ENCODE measurements around the gene TMEM52B.
"Not testable (repeated sequence)": the region's sequence is repeated elsewhere in the genome, so short reads cannot be mapped to it uniquely, and the experiment has no call there.

The TMEM52B gene

DNA sequence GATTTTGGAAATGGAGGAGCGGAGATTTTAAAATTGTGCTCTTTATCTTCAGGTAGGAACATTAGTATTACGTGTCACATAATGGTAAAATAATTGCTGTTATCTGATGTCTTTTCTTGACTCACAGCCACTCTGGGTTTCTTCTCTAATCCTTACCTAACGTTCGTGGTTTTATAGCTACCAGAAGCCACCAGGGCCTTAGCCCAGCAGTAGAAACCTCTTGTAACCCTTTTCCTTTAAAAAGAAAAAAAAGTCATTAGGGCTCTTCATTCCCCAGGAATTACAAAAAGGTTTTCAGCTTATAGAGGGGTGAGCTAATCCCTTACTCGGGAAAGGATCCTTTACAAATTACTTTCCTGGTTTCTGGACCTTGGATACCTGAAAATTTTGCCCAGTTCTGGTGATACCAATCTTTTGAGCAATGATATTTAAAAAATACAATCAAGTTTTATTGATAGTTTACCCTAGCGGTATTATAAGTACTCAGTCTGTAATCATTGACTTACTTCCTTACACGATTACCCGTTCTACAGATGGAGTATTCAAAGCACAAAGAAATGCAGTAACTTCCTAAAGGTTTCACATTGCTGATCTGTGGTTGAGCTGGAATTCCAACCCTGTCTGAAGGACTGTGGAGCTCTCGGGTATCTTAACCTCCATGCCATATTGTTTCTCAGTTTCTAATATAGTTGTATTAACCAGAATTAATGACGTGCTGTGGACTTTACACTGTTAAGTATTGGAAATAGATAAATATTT lies 35.5 kb downstream of the TMEM52B start:
- TF ChIP-seq, protein P1, sequence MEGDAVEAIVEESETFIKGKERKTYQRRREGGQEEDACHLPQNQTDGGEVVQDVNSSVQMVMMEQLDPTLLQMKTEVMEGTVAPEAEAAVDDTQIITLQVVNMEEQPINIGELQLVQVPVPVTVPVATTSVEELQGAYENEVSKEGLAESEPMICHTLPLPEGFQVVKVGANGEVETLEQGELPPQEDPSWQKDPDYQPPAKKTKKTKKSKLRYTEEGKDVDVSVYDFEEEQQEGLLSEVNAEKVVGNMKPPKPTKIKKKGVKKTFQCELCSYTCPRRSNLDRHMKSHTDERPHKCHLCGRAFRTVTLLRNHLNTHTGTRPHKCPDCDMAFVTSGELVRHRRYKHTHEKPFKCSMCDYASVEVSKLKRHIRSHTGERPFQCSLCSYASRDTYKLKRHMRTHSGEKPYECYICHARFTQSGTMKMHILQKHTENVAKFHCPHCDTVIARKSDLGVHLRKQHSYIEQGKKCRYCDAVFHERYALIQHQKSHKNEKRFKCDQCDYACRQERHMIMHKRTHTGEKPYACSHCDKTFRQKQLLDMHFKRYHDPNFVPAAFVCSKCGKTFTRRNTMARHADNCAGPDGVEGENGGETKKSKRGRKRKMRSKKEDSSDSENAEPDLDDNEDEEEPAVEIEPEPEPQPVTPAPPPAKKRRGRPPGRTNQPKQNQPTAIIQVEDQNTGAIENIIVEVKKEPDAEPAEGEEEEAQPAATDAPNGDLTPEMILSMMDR (conservative IDR thresholded peaks at IDR 0.05; ENCODE audit: low read depth, low read length), result no peak
- Histone ChIP-seq H3K4me1 (ENCODE audit: low read depth, poor library complexity, severe bottlenecking) (peaks cover 19% of the 10 kb centered on the region), H3K27me3 (ENCODE audit: insufficient read depth, low read depth) (no peaks in the 10 kb centered on the region), H2AFZ (ENCODE audit: low read depth) (peak overlapping the region; percentile 82; the same call in 1 of the 2 replicates), H3K79me2 (ENCODE audit: insufficient read depth, low read depth) (no peaks in the 10 kb centered on the region), H3K27ac (peak overlapping the region; percentile 71; the same call in 1 of the 2 replicates), H3K4me3 (IDR thresholded peaks at IDR 0.05; ENCODE audit: insufficient read depth, low read depth, low read length) (no peak overlapping the region), H4K20me1 (ENCODE audit: insufficient read depth) (no peaks in the 10 kb centered on the region), H3K36me3 (ENCODE audit: insufficient read depth) (no peaks in the 10 kb centered on the region), H3K4me2 (peak overlapping the region; percentile 65), H3K9ac (peak overlapping the region; percentile 67; the same call in 1 of the 2 replicates)

DNA sequence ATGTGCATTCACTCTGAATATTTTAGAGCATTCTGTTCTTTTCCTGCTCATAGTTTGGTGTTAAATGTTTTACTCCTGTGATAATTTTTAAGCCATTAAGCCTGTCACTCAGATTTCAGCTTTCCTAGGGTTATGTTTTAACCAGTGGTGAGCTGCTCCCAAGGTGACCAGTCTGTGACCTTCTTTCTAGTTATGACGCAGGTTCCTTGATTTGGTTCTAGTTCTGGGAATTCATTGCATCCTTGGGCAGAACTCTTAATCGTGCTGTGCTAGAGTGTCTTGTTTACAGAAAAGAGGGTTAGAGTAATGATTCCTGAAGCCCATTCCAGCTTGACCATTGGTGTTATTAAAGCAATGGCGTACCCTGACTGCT lies 36.0 kb downstream of the TMEM52B start:
- Histone ChIP-seq H3K4me3 (IDR thresholded peaks at IDR 0.05; ENCODE audit: insufficient read depth, low read depth, low read length) (no peak overlapping the region), H3K27ac (no peak overlapping the region)

GRCh38 chr12:10215436-10215835 lies 36.6 kb downstream of the TMEM52B start:
- no peak overlapping the region for H3K27ac ChIP-seq
- no peaks in the 10 kb centered on the region for H4K20me1 ChIP-seq (ENCODE audit: insufficient read depth)
- H3K36me3 ChIP-seq (ENCODE audit: insufficient read depth), result no peaks in the 10 kb centered on the region
- H3K27me3 ChIP-seq (ENCODE audit: insufficient read depth, low read depth), result no peaks in the 10 kb centered on the region
- no peak overlapping the region for H3K4me3 ChIP-seq (IDR thresholded peaks at IDR 0.05; ENCODE audit: insufficient read depth, low read depth, low read length)
- peak overlapping the region; percentile 65; the same call in 1 of the 2 replicates for H3K4me2 ChIP-seq
- TF ChIP-seq, protein P1 (conservative IDR thresholded peaks at IDR 0.05; ENCODE audit: low read depth, low read length), result no peak
- H2AFZ ChIP-seq (ENCODE audit: low read depth), result no peak overlapping the region
- no peak overlapping the region for H3K9ac ChIP-seq
- H3K4me1 ChIP-seq (ENCODE audit: low read depth, poor library complexity, severe bottlenecking), result peaks cover 19% of the 10 kb centered on the region
- no peaks in the 10 kb centered on the region for H3K79me2 ChIP-seq (ENCODE audit: insufficient read depth, low read depth)

More for the DNA sequence above, 36.0 kb downstream of the TMEM52B start:
- H2AFZ ChIP-seq (ENCODE audit: low read depth), result no peak overlapping the region
- TF ChIP-seq, protein P1 (conservative IDR thresholded peaks at IDR 0.05; ENCODE audit: low read depth, low read length), result no peak
- no peaks in the 10 kb centered on the region for H3K79me2 ChIP-seq (ENCODE audit: insufficient read depth, low read depth)
- H4K20me1 ChIP-seq (ENCODE audit: insufficient read depth), result no peaks in the 10 kb centered on the region
- H3K36me3 ChIP-seq (ENCODE audit: insufficient read depth), result no peaks in the 10 kb centered on the region
- peaks cover 19% of the 10 kb centered on the region for H3K4me1 ChIP-seq (ENCODE audit: low read depth, poor library complexity, severe bottlenecking)
- 0 out of 2 replicates have a peak overlapping the region, but pooled peaks have one; percentile 67 for H3K9ac ChIP-seq
- H3K4me2 ChIP-seq, result peak overlapping the region; percentile 65
- no peaks in the 10 kb centered on the region for H3K27me3 ChIP-seq (ENCODE audit: insufficient read depth, low read depth)

GRCh38 chr12:10215946-10216345 lies 37.1 kb downstream of the TMEM52B start:
- not testable (repeated sequence) for H3K27ac ChIP-seq

GRCh38 chr12:10218021-10218420 lies 39.2 kb downstream of the TMEM52B start:
- Histone ChIP-seq H3K9ac (no peak overlapping the region), H3K36me3 (ENCODE audit: insufficient read depth) (no peaks in the 10 kb centered on the region), H3K79me2 (ENCODE audit: insufficient read depth, low read depth) (no peaks in the 10 kb centered on the region), H3K4me3 (IDR thresholded peaks at IDR 0.05; ENCODE audit: insufficient read depth, low read depth, low read length) (no peak overlapping the region), H2AFZ (ENCODE audit: low read depth) (no peak overlapping the region), H3K4me1 (ENCODE audit: low read depth, poor library complexity, severe bottlenecking) (peaks cover 19% of the 10 kb centered on the region), H3K27me3 (ENCODE audit: insufficient read depth, low read depth) (no peaks in the 10 kb centered on the region), H3K27ac (no peak overlapping the region), H3K4me2 (no peak overlapping the region), H4K20me1 (ENCODE audit: insufficient read depth) (no peaks in the 10 kb centered on the region)
- TF ChIP-seq, protein P1 (conservative IDR thresholded peaks at IDR 0.05; ENCODE audit: low read depth, low read length), result no peak

More at GRCh38 chr12:10215946-10216345, 37.1 kb downstream of the TMEM52B start:
- peaks cover 19% of the 10 kb centered on the region for H3K4me1 ChIP-seq (ENCODE audit: low read depth, poor library complexity, severe bottlenecking)
- not testable (repeated sequence) for H4K20me1 ChIP-seq (ENCODE audit: insufficient read depth); H3K79me2 ChIP-seq (ENCODE audit: insufficient read depth, low read depth); H2AFZ ChIP-seq (ENCODE audit: low read depth); H3K9ac ChIP-seq; H3K27me3 ChIP-seq (ENCODE audit: insufficient read depth, low read depth); H3K36me3 ChIP-seq (ENCODE audit: insufficient read depth); H3K4me3 ChIP-seq (IDR thresholded peaks at IDR 0.05; ENCODE audit: insufficient read depth, low read depth, low read length); H3K4me2 ChIP-seq
